HEK293 (cell line): Measurements from ENCODE around the gene SPRR5.

ENCODE experiments used
- CTCF ChIA-PET: fragments of 350-600 bp; formaldehyde crosslinking; extraction: SDS; loops from one replicate; lab custom pipeline; 2021; ENCODE audit warnings: antibody characterized with exemption; lab: Yijun Ruan, JAX
- POLR2A ChIA-PET: fragments of 300-600 bp; formaldehyde crosslinking; extraction: SDS; loops from one replicate; lab custom pipeline; 2020; ENCODE audit warnings: antibody characterized with exemption, inconsistent platforms; lab: Yijun Ruan, JAX
- H3K27ac ChIP-seq: fragments of 200-500 bp; sonication (Bioruptor generic); 2 replicates; pipeline ENCODE4 v1.5.1; 2014; ENCODE audit warnings: low read depth, low read length, control low read depth, inconsistent platforms; ENCODE audit errors: extremely low read depth
- H3K36me3 ChIP-seq, 2 experiments: fragments of 200-500 bp in 1 of 2; sonication (Bioruptor generic) in 1 of 2; 1 replicate in 1 of 2; 2 replicates in 1 of 2; pipeline ENCODE4 v1.5.1; 2014 to 2017; ENCODE audit warnings: inconsistent platforms in 2 of 2, low read length in 2 of 2; ENCODE audit not compliant: control insufficient read depth in 2 of 2, insufficient read depth in 1 of 2
- H3K4me1 ChIP-seq: fragments of 200-500 bp; sonication (Bioruptor generic); 2 replicates; pipeline ENCODE4 v1.5.1; 2014; ENCODE audit warnings: mild to moderate bottlenecking, low read length, inconsistent platforms; ENCODE audit not compliant: control insufficient read depth, insufficient read depth
- H3K4me3 ChIP-seq: 2 replicates; pipeline ENCODE4 v1.5.1; 2011; ENCODE audit warnings: low read depth, mild to moderate bottlenecking, control low read depth, low read length, moderate library complexity
- H3K9me3 ChIP-seq: fragments of 200-500 bp; sonication (Bioruptor generic); 2 replicates; pipeline ENCODE4 v1.5.1; 2014; ENCODE audit warnings: low read depth, low read length, inconsistent platforms; ENCODE audit not compliant: control insufficient read depth, insufficient read depth
- EGR2 ChIP-seq: fragments of 450-650 bp; formaldehyde crosslinking; IDR thresholded peaks from 2 replicates; pipeline ENCODE4 v1.5.1; 2016; ENCODE audit warnings: low read depth, missing biosample characterization, missing genetic modification characterization
- GLIS1 ChIP-seq: fragments of 450-650 bp; formaldehyde crosslinking; IDR thresholded peaks from 2 replicates; pipeline ENCODE4 v1.5.1; 2016; ENCODE audit warnings: missing biosample characterization, missing genetic modification characterization
- PRDM4 ChIP-seq: fragments of 450-650 bp; formaldehyde crosslinking; IDR thresholded peaks from 2 replicates; pipeline ENCODE4 v1.5.1; 2017; ENCODE audit warnings: missing biosample characterization, missing genetic modification characterization
- RBAK ChIP-seq: fragments of 450-650 bp; formaldehyde crosslinking; IDR thresholded peaks from 2 replicates; pipeline ENCODE4 v1.5.1; 2016; ENCODE audit warnings: missing biosample characterization, missing genetic modification characterization
- ZBTB6 ChIP-seq: fragments of 450-650 bp; formaldehyde crosslinking; IDR thresholded peaks from 2 replicates; pipeline ENCODE4 v1.5.1; 2017; ENCODE audit warnings: missing biosample characterization, missing genetic modification characterization
- ZFP41 ChIP-seq: fragments of 450-650 bp; formaldehyde crosslinking; IDR thresholded peaks from 2 replicates; pipeline ENCODE4 v1.5.1; 2016; ENCODE audit warnings: missing biosample characterization, missing genetic modification characterization, borderline replicate concordance
- ZIC2 ChIP-seq: fragments of 450-650 bp; formaldehyde crosslinking; IDR thresholded peaks from 2 replicates; pipeline ENCODE4 v1.5.1; 2016; ENCODE audit warnings: missing biosample characterization, missing genetic modification characterization
- ZNF146 ChIP-seq: fragments of 450-650 bp; formaldehyde crosslinking; IDR thresholded peaks from 2 replicates; pipeline ENCODE4 v1.5.1; 2016; ENCODE audit warnings: missing biosample characterization, missing genetic modification characterization
- ZNF16 ChIP-seq: fragments of 450-650 bp; formaldehyde crosslinking; IDR thresholded peaks from 2 replicates; pipeline ENCODE4 v1.5.1; 2016; ENCODE audit warnings: low read depth, missing biosample characterization, missing genetic modification characterization
- ZNF175 ChIP-seq: fragments of 450-650 bp; formaldehyde crosslinking; IDR thresholded peaks from 2 replicates; pipeline ENCODE4 v1.5.1; 2016; ENCODE audit warnings: missing biosample characterization, missing genetic modification characterization
- ZNF211 ChIP-seq: fragments of 450-650 bp; formaldehyde crosslinking; IDR thresholded peaks from 2 replicates; pipeline ENCODE4 v1.5.1; 2016; ENCODE audit warnings: low read depth, missing biosample characterization, missing genetic modification characterization
- ZNF221 ChIP-seq: fragments of 450-650 bp; formaldehyde crosslinking; IDR thresholded peaks from 2 replicates; pipeline ENCODE4 v1.5.1; 2017; ENCODE audit warnings: missing biosample characterization, missing genetic modification characterization, borderline replicate concordance
- ZNF223 ChIP-seq: fragments of 450-650 bp; formaldehyde crosslinking; IDR thresholded peaks from 2 replicates; pipeline ENCODE4 v1.5.1; 2016; ENCODE audit warnings: missing biosample characterization, missing genetic modification characterization
- ZNF274 ChIP-seq, 2 experiments: fragments of 200-500 bp in 1 of 2; fragments of 450-650 bp in 1 of 2; sonication (Bioruptor generic) in 1 of 2; formaldehyde crosslinking in 1 of 2; IDR thresholded peaks; 2 replicates each; pipeline versions ENCODE4 v1.5.1 to v1.6.1; 2014 to 2016; ENCODE audit warnings: borderline replicate concordance in 1 of 2, inconsistent platforms in 1 of 2, low read length in 1 of 2, missing biosample characterization in 1 of 2, missing genetic modification characterization in 1 of 2
- ZNF302 ChIP-seq: fragments of 450-650 bp; formaldehyde crosslinking; IDR thresholded peaks from 2 replicates; pipeline ENCODE4 v1.5.1; 2016; ENCODE audit warnings: missing biosample characterization, missing genetic modification characterization, low read depth
- ZNF362 ChIP-seq: fragments of 450-650 bp; formaldehyde crosslinking; IDR thresholded peaks from 2 replicates; pipeline ENCODE4 v1.5.1; 2016; ENCODE audit warnings: missing biosample characterization, missing genetic modification characterization
- ZNF398 ChIP-seq: fragments of 450-650 bp; formaldehyde crosslinking; IDR thresholded peaks from 2 replicates; pipeline ENCODE4 v1.5.1; 2017; ENCODE audit warnings: missing biosample characterization, missing genetic modification characterization
- ZNF747 ChIP-seq: fragments of 450-650 bp; formaldehyde crosslinking; IDR thresholded peaks from 2 replicates; pipeline ENCODE4 v1.5.1; 2016; ENCODE audit warnings: missing biosample characterization, missing genetic modification characterization
- ZNF777 ChIP-seq: fragments of 450-650 bp; formaldehyde crosslinking; IDR thresholded peaks from 2 replicates; pipeline ENCODE4 v1.5.1; 2017; ENCODE audit warnings: missing biosample characterization, missing genetic modification characterization, borderline replicate concordance
- ZXDB ChIP-seq: fragments of 450-650 bp; formaldehyde crosslinking; IDR thresholded peaks from 2 replicates; pipeline ENCODE4 v1.5.1; 2016; ENCODE audit warnings: missing biosample characterization, missing genetic modification characterization
- TF ChIP-seq, protein P1 (sequence below): fragments of 450-650 bp; formaldehyde crosslinking; optimal IDR thresholded peaks from 2 replicates; pipeline ENCODE3; 2016; ENCODE audit warnings: missing biosample characterization, mild to moderate bottlenecking, missing genetic modification characterization
- TF ChIP-seq, protein P2 (sequence below): fragments of 450-650 bp; formaldehyde crosslinking; IDR thresholded peaks from 2 replicates; pipeline ENCODE4 v1.5.1; 2016; ENCODE audit warnings: missing biosample characterization, missing genetic modification characterization
- TF ChIP-seq, protein P3 (sequence below): fragments of 450-650 bp; formaldehyde crosslinking; IDR thresholded peaks from 2 replicates; pipeline ENCODE4 v1.5.1; 2016; ENCODE audit warnings: missing biosample characterization, missing genetic modification characterization

The SPRR5 gene

GRCh38 chr1:152942161-152942560 is 4.8 kb upstream of the SPRR5 start:
- ChIA-PET CTCF (no interaction called here), POLR2A (no interaction called here)
- H3K27ac ChIP-seq = no peak overlapping the region
- H3K9me3 ChIP-seq = no peaks in the 10 kb centered on the region
- no peaks in the 10 kb centered on the region for H3K4me1 ChIP-seq
- TF ChIP-seq ZXDB (tag by site-specific recombination) (no peak), ZNF302 (tag by site-specific recombination) (no peak), ZNF175 (tag by site-specific recombination) (no peak), ZNF398 (tag by site-specific recombination) (no peak), ZNF274 (IDR thresholded peaks at IDR 0.05; ENCODE audit: low read length) (no peak), ZNF274 (tag by site-specific recombination; IDR thresholded peaks at IDR 0.05; ENCODE audit: borderline replicate concordance) (no peak), ZBTB6 (no peak), EGR2 (tag by site-specific recombination) (no peak), GLIS1 (tag by site-specific recombination) (no peak), ZNF146 (tag by site-specific recombination) (no peak), ZNF747 (no peak)
- no peaks in the 10 kb centered on the region for H3K36me3 ChIP-seq
- no peak overlapping the region for H3K4me3 ChIP-seq

- POLR2A ChIA-PET = no interaction called here
- no peaks in the 10 kb centered on the region for H3K9me3 ChIP-seq
- no peaks in the 10 kb centered on the region for H3K4me1 ChIP-seq
- H3K27ac ChIP-seq = no peak overlapping the region
- no peaks in the 10 kb centered on the region for H3K36me3 ChIP-seq
- H3K4me3 ChIP-seq = no peak overlapping the region
- CTCF ChIA-PET = interaction anchor here (0.6 to 1.5 kb wide), 3 partner anchors 68 to 247 kb away, joined by 4 read pairs; partner anchors contain the start of gene SMCP
- no peak for TF ChIP-seq ZIC2 (tag by site-specific recombination)
- TF ChIP-seq ZNF211 (tag by site-specific recombination) = no peak
- no peak for TF ChIP-seq PRDM4 (tag by site-specific recombination)
- no peak for TF ChIP-seq ZNF221 (tag by site-specific recombination)
- no peak for TF ChIP-seq ZFP41
- TF ChIP-seq ZNF362 (tag by site-specific recombination) = no peak
- TF ChIP-seq RBAK (tag by site-specific recombination) = no peak
- no peak for TF ChIP-seq ZNF16
- TF ChIP-seq, protein P1, sequence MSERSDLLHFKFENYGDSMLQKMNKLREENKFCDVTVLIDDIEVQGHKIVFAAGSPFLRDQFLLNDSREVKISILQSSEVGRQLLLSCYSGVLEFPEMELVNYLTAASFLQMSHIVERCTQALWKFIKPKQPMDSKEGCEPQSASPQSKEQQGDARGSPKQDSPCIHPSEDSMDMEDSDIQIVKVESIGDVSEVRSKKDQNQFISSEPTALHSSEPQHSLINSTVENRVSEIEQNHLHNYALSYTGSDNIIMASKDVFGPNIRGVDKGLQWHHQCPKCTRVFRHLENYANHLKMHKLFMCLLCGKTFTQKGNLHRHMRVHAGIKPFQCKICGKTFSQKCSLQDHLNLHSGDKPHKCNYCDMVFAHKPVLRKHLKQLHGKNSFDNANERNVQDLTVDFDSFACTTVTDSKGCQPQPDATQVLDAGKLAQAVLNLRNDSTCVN (tag by site-specific recombination) = no peak
- no peak for TF ChIP-seq ZNF223 (tag by site-specific recombination)
- TF ChIP-seq ZBTB6 = no peak
- TF ChIP-seq ZNF777 = no peak
- TF ChIP-seq, protein P2, sequence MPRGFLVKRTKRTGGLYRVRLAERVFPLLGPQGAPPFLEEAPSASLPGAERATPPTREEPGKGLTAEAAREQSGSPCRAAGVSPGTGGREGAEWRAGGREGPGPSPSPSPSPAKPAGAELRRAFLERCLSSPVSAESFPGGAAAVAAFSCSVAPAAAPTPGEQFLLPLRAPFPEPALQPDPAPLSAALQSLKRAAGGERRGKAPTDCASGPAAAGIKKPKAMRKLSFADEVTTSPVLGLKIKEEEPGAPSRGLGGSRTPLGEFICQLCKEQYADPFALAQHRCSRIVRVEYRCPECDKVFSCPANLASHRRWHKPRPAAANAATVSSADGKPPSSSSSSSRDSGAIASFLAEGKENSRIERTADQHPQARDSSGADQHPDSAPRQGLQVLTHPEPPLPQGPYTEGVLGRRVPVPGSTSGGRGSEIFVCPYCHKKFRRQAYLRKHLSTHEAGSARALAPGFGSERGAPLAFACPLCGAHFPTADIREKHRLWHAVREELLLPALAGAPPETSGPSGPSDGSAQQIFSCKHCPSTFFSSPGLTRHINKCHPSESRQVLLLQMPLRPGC (tag by site-specific recombination) = no peak
- TF ChIP-seq, protein P3, sequence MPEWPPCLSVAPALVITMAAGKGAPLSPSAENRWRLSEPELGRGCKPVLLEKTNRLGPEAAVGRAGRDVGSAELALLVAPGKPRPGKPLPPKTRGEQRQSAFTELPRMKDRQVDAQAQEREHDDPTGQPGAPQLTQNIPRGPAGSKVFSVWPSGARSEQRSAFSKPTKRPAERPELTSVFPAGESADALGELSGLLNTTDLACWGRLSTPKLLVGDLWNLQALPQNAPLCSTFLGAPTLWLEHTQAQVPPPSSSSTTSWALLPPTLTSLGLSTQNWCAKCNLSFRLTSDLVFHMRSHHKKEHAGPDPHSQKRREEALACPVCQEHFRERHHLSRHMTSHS (tag by site-specific recombination) = no peak
Observed at GRCh38 chr1:152946248-152946647, 758 bp upstream of the SPRR5 start.
